Neural cell (in vitro differentiated cells): ENCODE results near the gene TRIM66.

Experiments used
- EP300 ChIP-seq: fragments of 450-650 bp; conservative IDR thresholded peaks from 2 replicates; pipeline ENCODE4 v1.6.1; 2014; ENCODE audit warnings: antibody characterized with exemption, mild to moderate bottlenecking, moderate library complexity; ENCODE audit not compliant: poor library complexity, severe bottlenecking
- EZH2 ChIP-seq: fragments of 200-600, 300-800 bp; shearing (Covaris generic), sonication (generic); IDR thresholded peaks from 2 replicates; pipeline ENCODE4 v1.6.1; 2014; ENCODE audit warnings: antibody characterized with exemption, low read length, borderline replicate concordance, mild to moderate bottlenecking; ENCODE audit not compliant: insufficient read depth, poor library complexity, severe bottlenecking
- RAD21 ChIP-seq: fragments of 450-650 bp; conservative IDR thresholded peaks from 2 replicates; pipeline ENCODE4 v1.6.1; 2014; ENCODE audit warnings: antibody characterized with exemption, mild to moderate bottlenecking, moderate library complexity
- TF ChIP-seq, protein P1 (sequence below): fragments of 450-650 bp; IDR thresholded peaks from 2 replicates; pipeline ENCODE4 v1.5.1; 2014; ENCODE audit warnings: antibody characterized with exemption, mild to moderate bottlenecking, moderate library complexity; ENCODE audit not compliant: poor library complexity, severe bottlenecking
- TF ChIP-seq, protein P2 (sequence below): IDR thresholded peaks from 2 replicates; pipeline ENCODE4 v1.6.1; 2012; ENCODE audit warnings: borderline replicate concordance

DNA sequence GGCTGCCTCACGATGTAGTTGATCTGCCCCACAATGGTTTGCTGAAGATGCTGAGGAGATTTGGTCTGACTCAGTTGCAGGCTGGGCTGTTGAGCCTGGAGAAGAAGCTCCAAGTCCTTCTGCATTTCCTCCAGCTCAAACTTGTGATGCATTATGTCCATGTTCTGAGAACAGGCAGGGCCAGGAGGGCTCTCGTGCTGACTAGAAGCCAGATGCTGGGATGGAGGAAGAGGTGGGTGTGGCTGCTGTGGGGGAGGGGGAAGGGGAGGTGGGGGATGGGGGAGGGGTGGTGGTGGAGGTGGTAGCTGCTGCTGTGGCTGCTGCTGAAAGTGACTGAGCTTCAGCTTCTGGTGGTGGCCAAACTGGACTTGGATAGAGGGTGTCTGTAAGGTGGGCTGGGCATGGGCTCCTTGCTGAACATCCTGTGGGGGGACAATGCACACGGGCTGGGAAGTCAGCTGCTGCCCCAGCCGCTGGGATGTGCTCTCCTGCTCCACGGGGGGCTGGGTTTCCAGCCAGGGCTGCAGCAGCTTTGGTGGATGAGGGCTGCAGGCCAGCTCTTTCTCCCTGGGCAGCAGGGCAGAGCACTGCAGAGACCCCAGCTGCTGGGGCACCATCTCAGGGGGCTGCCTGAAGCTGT, 42.1 kb downstream of the TRIM66 start:
- TF ChIP-seq, protein P1, sequence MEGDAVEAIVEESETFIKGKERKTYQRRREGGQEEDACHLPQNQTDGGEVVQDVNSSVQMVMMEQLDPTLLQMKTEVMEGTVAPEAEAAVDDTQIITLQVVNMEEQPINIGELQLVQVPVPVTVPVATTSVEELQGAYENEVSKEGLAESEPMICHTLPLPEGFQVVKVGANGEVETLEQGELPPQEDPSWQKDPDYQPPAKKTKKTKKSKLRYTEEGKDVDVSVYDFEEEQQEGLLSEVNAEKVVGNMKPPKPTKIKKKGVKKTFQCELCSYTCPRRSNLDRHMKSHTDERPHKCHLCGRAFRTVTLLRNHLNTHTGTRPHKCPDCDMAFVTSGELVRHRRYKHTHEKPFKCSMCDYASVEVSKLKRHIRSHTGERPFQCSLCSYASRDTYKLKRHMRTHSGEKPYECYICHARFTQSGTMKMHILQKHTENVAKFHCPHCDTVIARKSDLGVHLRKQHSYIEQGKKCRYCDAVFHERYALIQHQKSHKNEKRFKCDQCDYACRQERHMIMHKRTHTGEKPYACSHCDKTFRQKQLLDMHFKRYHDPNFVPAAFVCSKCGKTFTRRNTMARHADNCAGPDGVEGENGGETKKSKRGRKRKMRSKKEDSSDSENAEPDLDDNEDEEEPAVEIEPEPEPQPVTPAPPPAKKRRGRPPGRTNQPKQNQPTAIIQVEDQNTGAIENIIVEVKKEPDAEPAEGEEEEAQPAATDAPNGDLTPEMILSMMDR: no peak
- TF ChIP-seq EP300: no peak
- TF ChIP-seq EZH2: no peak
- TF ChIP-seq, protein P2, sequence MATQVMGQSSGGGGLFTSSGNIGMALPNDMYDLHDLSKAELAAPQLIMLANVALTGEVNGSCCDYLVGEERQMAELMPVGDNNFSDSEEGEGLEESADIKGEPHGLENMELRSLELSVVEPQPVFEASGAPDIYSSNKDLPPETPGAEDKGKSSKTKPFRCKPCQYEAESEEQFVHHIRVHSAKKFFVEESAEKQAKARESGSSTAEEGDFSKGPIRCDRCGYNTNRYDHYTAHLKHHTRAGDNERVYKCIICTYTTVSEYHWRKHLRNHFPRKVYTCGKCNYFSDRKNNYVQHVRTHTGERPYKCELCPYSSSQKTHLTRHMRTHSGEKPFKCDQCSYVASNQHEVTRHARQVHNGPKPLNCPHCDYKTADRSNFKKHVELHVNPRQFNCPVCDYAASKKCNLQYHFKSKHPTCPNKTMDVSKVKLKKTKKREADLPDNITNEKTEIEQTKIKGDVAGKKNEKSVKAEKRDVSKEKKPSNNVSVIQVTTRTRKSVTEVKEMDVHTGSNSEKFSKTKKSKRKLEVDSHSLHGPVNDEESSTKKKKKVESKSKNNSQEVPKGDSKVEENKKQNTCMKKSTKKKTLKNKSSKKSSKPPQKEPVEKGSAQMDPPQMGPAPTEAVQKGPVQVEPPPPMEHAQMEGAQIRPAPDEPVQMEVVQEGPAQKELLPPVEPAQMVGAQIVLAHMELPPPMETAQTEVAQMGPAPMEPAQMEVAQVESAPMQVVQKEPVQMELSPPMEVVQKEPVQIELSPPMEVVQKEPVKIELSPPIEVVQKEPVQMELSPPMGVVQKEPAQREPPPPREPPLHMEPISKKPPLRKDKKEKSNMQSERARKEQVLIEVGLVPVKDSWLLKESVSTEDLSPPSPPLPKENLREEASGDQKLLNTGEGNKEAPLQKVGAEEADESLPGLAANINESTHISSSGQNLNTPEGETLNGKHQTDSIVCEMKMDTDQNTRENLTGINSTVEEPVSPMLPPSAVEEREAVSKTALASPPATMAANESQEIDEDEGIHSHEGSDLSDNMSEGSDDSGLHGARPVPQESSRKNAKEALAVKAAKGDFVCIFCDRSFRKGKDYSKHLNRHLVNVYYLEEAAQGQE: no peak
- TF ChIP-seq RAD21: no peak
